Right lobe of liver (tissue), 4 donors: Measurements from ENCODE around the gene LVRN.

Source experiments
- CTCF ChIP-seq, 4 donors: fragments of 200-600 bp in 3 of 4; fragments of 450-650 bp in 1 of 4; IDR thresholded peaks; one replicate each; pipeline versions ENCODE4 v1.5.1 to v1.8.0; 2016 to 2022; ENCODE audit warnings: antibody characterized with exemption in 4 of 4, mild to moderate bottlenecking in 2 of 4
- POLR2A ChIP-seq: fragments of 450-650 bp; IDR thresholded peaks from one replicate; pipeline ENCODE4 v1.6.1; 2017; ENCODE audit warnings: antibody characterized with exemption, mild to moderate bottlenecking
- donor health status: DM: no; HTN: no; CAD: no.
- donor health status: DM: no; HTN: no; CAD: no.
- donor health status: DM: no; HTN: yes; CAD: no.

GRCh38 chr5:116004248-116004647, 42.0 kb downstream of the LVRN start:
- TF ChIP-seq CTCF (IDR thresholded peaks at IDR 0.05) (no peak), POLR2A (no peak)
